OCI-LY1 (cell line): ENCODE results near the gene APC2.

Experiments used
- H2AFZ ChIP-seq: fragments of 200-600 bp; sonication (generic), shearing (Covaris generic); 2 replicates; pipeline ENCODE4 v1.6.0; 2014; ENCODE audit warnings: antibody characterized with exemption, mild to moderate bottlenecking, low read length
- H3F3A ChIP-seq: fragments of 200-600 bp; sonication (generic), shearing (Covaris generic); 2 replicates; pipeline ENCODE4 v1.6.0; 2014; ENCODE audit warnings: mild to moderate bottlenecking, antibody characterized with exemption, low read length, moderate library complexity; ENCODE audit not compliant: insufficient read depth
- H3K27ac ChIP-seq: fragments of 200-600 bp; sonication (generic); 2 replicates; pipeline ENCODE4 v1.5.1; 2014; ENCODE audit warnings: low read length, mixed run types, mild to moderate bottlenecking, low read depth; ENCODE audit not compliant: poor library complexity, severe bottlenecking
- H3K27me3 ChIP-seq: fragments of 200-600 bp; sonication (generic); 2 replicates; pipeline ENCODE4 v1.6.0; 2014; ENCODE audit warnings: antibody characterized with exemption, mild to moderate bottlenecking, low read length, moderate library complexity; ENCODE audit not compliant: insufficient read depth
- H3K36me3 ChIP-seq: fragments of 200-600 bp; sonication (generic); 2 replicates; pipeline ENCODE4 v1.6.1; 2014; ENCODE audit warnings: mild to moderate bottlenecking, antibody characterized with exemption, low read length, moderate library complexity, mixed read lengths; ENCODE audit not compliant: insufficient read depth
- H3K4me1 ChIP-seq: fragments of 200-600 bp; sonication (generic); 2 replicates; pipeline ENCODE4 v1.5.1; 2014; ENCODE audit warnings: mild to moderate bottlenecking, low read length, moderate library complexity; ENCODE audit not compliant: insufficient read depth, severe bottlenecking
- H3K4me2 ChIP-seq: fragments of 200-600 bp; sonication (generic), shearing (Covaris generic); 2 replicates; pipeline ENCODE4 v1.6.1; 2014; ENCODE audit warnings: low read length
- H3K4me3 ChIP-seq: fragments of 200-600 bp; sonication (generic); 2 replicates; pipeline ENCODE4 v1.5.1; 2014; ENCODE audit warnings: low read length, low read depth, mild to moderate bottlenecking, mixed read lengths; ENCODE audit not compliant: poor library complexity, severe bottlenecking
- H3K79me2 ChIP-seq: fragments of 200-600 bp; shearing (Covaris generic); 2 replicates; pipeline ENCODE4 v1.6.1; 2016; ENCODE audit warnings: mixed run types, low read length, mixed read lengths; ENCODE audit not compliant: insufficient read depth
- H3K9ac ChIP-seq: fragments of 200-600 bp; sonication (generic), shearing (Covaris generic); 2 replicates; pipeline ENCODE4 v1.6.1; 2014; ENCODE audit warnings: mild to moderate bottlenecking, low read length, mixed read lengths
- H3K9me2 ChIP-seq: fragments of 200-600 bp; sonication (generic), shearing (Covaris generic); 2 replicates; pipeline ENCODE4 v1.6.1; 2014; ENCODE audit warnings: low read depth, mild to moderate bottlenecking, low read length, mixed read lengths
- H3K9me3 ChIP-seq: fragments of 200-600 bp; shearing (Covaris generic); 2 replicates; pipeline ENCODE4 v1.6.1; 2014; ENCODE audit warnings: low read length, mixed read lengths
- H4K20me1 ChIP-seq: fragments of 200-600 bp; sonication (generic), shearing (Covaris generic); 2 replicates; pipeline ENCODE4 v1.6.0; 2016; ENCODE audit warnings: mild to moderate bottlenecking, low read length; ENCODE audit not compliant: insufficient read depth
- EZH2 ChIP-seq: fragments of 200-600 bp; sonication (generic), shearing (Covaris generic); IDR thresholded peaks from 2 replicates; pipeline ENCODE4 v1.8.0; 2017; ENCODE audit warnings: borderline replicate concordance, mixed run types, mild to moderate bottlenecking, antibody characterized with exemption, low read length, moderate library complexity, mixed read lengths
- TF ChIP-seq, protein P1 (sequence below): fragments of 200-600 bp; sonication (generic), shearing (Covaris generic); IDR thresholded peaks from 2 replicates; pipeline ENCODE4 v1.5.1; 2017; ENCODE audit warnings: mild to moderate bottlenecking, antibody characterized with exemption, low read length, moderate library complexity, mixed read lengths

Gene APC2

DNA sequence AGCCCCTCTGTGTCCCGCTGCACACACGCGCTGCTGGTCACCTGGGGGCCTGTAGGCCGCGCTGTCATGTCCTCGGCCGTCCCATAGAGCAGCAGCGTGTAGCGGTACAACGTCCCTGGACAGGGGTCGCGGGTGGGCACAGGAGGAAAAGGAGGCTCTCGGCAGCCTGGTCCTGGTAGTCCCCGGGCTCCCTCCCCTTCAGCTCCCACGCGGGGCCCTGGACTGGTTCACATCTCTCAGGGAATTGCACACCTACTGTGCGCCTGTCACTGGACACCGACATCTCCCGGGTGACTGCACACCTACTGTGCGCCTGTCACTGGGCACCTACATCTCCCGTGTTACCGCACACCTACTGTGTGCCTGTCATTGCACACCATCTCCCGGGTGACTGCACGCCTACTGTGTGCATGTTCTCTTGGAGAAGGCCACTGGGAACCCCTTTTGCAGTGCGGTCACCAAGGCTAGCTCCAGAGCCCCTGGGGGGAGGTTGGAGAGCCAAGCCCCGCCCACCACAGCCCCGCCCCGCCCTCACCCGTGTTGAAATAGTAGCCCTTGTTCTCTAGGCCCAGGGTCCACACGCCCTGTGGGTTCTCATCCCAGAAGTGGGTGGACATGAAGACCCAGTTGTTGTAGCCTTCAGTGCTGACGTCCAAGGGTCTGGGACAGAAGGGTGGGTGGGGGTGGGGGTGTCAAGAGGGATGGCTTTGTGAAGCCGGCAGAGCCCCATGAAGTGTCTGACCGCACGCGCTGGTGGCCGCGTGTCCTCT, 32.6 kb downstream of the APC2 start:
- Histone ChIP-seq H2AFZ (no peak overlapping the region), H3F3A (no peaks in the 10 kb centered on the region), H3K9me3 (no peaks in the 10 kb centered on the region), H4K20me1 (no peaks in the 10 kb centered on the region), H3K79me2 (no peaks in the 10 kb centered on the region), H3K4me3 (no peak overlapping the region), H3K27me3 (no peaks in the 10 kb centered on the region; the same call in 1 of the 2 replicates), H3K36me3 (no peaks in the 10 kb centered on the region), H3K9me2 (no peaks in the 10 kb centered on the region), H3K4me1 (peaks cover 14% of the 10 kb centered on the region), H3K4me2 (no peak overlapping the region), H3K27ac (no peak overlapping the region), H3K9ac (no peak overlapping the region)
- TF ChIP-seq EZH2 = no peak
- TF ChIP-seq, protein P1, sequence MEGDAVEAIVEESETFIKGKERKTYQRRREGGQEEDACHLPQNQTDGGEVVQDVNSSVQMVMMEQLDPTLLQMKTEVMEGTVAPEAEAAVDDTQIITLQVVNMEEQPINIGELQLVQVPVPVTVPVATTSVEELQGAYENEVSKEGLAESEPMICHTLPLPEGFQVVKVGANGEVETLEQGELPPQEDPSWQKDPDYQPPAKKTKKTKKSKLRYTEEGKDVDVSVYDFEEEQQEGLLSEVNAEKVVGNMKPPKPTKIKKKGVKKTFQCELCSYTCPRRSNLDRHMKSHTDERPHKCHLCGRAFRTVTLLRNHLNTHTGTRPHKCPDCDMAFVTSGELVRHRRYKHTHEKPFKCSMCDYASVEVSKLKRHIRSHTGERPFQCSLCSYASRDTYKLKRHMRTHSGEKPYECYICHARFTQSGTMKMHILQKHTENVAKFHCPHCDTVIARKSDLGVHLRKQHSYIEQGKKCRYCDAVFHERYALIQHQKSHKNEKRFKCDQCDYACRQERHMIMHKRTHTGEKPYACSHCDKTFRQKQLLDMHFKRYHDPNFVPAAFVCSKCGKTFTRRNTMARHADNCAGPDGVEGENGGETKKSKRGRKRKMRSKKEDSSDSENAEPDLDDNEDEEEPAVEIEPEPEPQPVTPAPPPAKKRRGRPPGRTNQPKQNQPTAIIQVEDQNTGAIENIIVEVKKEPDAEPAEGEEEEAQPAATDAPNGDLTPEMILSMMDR = no peak

DNA sequence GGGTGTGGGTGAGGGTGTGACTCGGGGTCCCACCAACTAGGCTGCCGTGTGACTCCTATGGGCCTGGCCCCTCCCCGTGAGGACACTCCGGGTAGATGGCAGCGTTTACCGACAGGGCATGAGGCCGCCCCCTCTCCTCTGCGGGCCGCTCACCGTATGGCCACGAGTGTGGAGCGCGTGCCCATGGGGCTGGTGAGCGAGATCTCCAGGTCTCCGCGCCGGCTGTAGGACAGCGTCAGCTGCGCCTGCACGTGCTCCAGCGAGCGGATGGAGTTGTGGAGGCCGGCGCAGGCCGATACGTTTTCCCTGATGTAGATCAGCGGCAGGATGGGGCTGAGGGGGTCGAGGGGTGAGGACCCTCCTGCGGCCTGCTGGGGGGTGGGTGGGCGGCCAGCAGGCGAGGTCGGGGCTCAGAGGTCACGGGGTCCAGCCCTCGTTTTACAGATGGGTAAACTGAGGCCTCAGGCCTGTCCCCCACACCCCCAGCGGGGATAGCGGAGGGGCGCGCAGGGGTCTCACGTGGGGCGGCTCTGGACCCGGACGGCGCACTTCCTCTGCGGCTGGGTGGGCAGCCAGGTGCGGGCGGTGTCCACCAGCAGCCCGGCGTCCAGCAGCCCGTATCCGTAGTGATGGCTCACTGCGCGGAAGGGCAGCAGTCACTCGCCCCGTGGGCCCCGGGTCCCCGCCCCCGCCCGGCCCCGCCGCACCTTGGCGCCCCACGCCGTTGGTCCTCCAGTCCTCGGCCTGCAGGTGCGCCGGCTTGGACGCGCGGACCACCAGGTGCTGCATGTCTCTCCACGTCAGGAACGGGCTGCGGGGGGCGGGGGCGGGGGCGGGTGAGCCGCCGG, 33.4 kb downstream of the APC2 start:
- no peak for TF ChIP-seq EZH2
- TF ChIP-seq, protein P1 = no peak
- Histone ChIP-seq H3K36me3 (no peaks in the 10 kb centered on the region), H3K9me3 (no peaks in the 10 kb centered on the region)

DNA sequence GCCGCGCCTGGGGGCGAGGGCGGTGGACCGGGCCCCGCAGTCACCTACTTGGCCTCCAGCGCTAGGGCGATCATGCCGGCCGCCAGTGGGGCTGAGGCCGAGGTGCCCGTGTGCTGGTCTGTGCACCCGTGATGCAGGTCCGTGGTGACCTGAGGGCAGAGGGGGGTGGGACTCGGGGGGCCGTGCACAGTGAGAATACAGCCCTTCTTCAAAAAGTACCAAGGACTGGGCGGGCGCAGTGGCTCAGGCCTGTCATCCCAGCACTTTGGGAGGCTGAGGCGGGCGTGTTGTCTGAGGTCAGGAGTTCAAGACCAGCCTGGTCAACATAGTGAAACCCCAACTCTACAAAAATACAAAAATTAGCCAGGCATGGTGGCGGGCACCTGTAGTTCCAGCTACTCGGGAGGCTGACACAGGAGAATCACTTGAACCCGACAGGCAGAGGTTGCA, 34.1 kb downstream of the APC2 start:
- no peak overlapping the region for H3K9ac ChIP-seq
- H3F3A ChIP-seq = no peaks in the 10 kb centered on the region
- no peaks in the 10 kb centered on the region for H3K79me2 ChIP-seq
- H3K4me1 ChIP-seq = peaks cover 6% of the 10 kb centered on the region
- no peaks in the 10 kb centered on the region; the same call in 1 of the 2 replicates for H3K27me3 ChIP-seq
- H3K4me3 ChIP-seq = no peak overlapping the region
- no peak overlapping the region for H3K27ac ChIP-seq
- H3K4me2 ChIP-seq = no peak overlapping the region
- no peaks in the 10 kb centered on the region for H3K36me3 ChIP-seq
- H4K20me1 ChIP-seq = no peaks in the 10 kb centered on the region
- no peak for TF ChIP-seq EZH2
- TF ChIP-seq, protein P1 = no peak
- no peak overlapping the region for H2AFZ ChIP-seq
- H3K9me3 ChIP-seq = no peaks in the 10 kb centered on the region
- no peaks in the 10 kb centered on the region for H3K9me2 ChIP-seq

More for the DNA sequence above, 33.4 kb downstream of the APC2 start:
- Histone ChIP-seq H3K9ac (no peak overlapping the region), H3K4me3 (no peak overlapping the region), H3K4me1 (peaks cover 8% of the 10 kb centered on the region), H3F3A (no peaks in the 10 kb centered on the region), H3K4me2 (no peak overlapping the region), H3K9me2 (no peaks in the 10 kb centered on the region), H2AFZ (no peak overlapping the region), H3K27ac (no peak overlapping the region), H3K27me3 (no peaks in the 10 kb centered on the region; the same call in 1 of the 2 replicates), H4K20me1 (no peaks in the 10 kb centered on the region), H3K79me2 (no peaks in the 10 kb centered on the region)
